ENCODE results near the gene SPX. TPM values are rescaled to one million over a fixed set of nuclear protein-coding genes. Genes with fewer than 3 reads are reported as not detected.

SPX gene
- not detected in 2 replicates for total RNA-seq
- 0.06 TPM in 1 of 2 replicates, not detected in the other for polyA plus RNA-seq
- polyA plus RNA-seq (2011; cell fraction: cytosol; rRNA removed) = 0.08 and 0.11 TPM in 2 replicates
- 0.18 and 0.26 TPM in 2 replicates for polyA plus RNA-seq (2011; cell fraction: nucleus; rRNA removed)
- polyA plus RNA-seq (2012) = 0.13 TPM in 1 of 2 replicates, not detected in the other
- not detected in 2 replicates for polyA minus RNA-seq
- not detected for polyA minus RNA-seq (2011; cell fraction: cytosol; rRNA and poly(A)+ RNA removed)
- polyA minus RNA-seq (2011; cell fraction: nucleus; rRNA and poly(A)+ RNA removed) = not detected in 2 replicates
- Bru-seq, nascent RNA = percentile 10 among the genes with signal in this experiment
- percentile 33 among the genes with signal in this experiment for BruChase-seq, experiment 1, labeled RNA remaining after a 6-hour chase
- percentile 28 among the genes with signal in this experiment for BruChase-seq, experiment 2, labeled RNA remaining after a 2-hour chase
- long read RNA-seq = 0 reads

- BruUV-seq (replicated peaks) = no TSS peak
- Histone ChIP-seq H3K9me3 (replicated peaks; ENCODE audit: control insufficient read depth, insufficient read depth, low read length) (no peaks in the 10 kb centered on the region), H3K4me2 (ENCODE audit: insufficient read depth, low read length) (peak within 1 kb of the TSS; percentile 88), H3K27ac (ENCODE audit: insufficient read depth, low read depth, low read length) (no peak within 1 kb of the TSS), H2AFZ (ENCODE audit: low read depth, low read length) (peak within 1 kb of the TSS; percentile 99), H3K4me1 (ENCODE audit: control insufficient read depth, extremely low read depth, insufficient read depth, low read length) (peaks cover 12% of the 10 kb centered on the region), H3K27me3 (ENCODE audit: control insufficient read depth in 2 of 2, insufficient read depth in 2 of 2, low read length in 2 of 2) (peaks cover 10 to 30% of the 10 kb centered on the region in 2 experiments), H3K4me3 (replicated peaks in 1 of 3; ENCODE audit: insufficient read depth in 1 of 3, low read depth in 1 of 3, low read length in 3 of 3) (peak within 1 kb of the TSS in 1 of 3 experiments; percentile 1), H3K36me3 (ENCODE audit: control insufficient read depth in 2 of 2, extremely low read depth in 1 of 2, insufficient read depth in 2 of 2, low read length in 2 of 2) (no peaks in the 10 kb centered on the region), H3K79me2 (ENCODE audit: control insufficient read depth, insufficient read depth, low read length) (no peaks in the 10 kb centered on the region), H4K20me1 (replicated peaks; ENCODE audit: control insufficient read depth, extremely low read depth, insufficient read depth, low read length) (no peaks in the 10 kb centered on the region), H3K9ac (replicated peaks; ENCODE audit: extremely low read depth, insufficient read depth, low read length) (no peak within 1 kb of the TSS), H3K9me1 (replicated peaks; ENCODE audit: control insufficient read depth, extremely low read depth, insufficient read depth, low read length) (no peaks in the 10 kb centered on the region)
- intact Hi-C loops (cut with micrococcal nuclease) = no loop called here
- FAIRE-seq (no peak), DNase-seq (ENCODE audit: low read depth, low spot score) (no peak)
- TF ChIP-seq JUN (IDR thresholded peaks at IDR 0.05; ENCODE audit: borderline replicate concordance, insufficient read depth, insufficient read length, low read depth) = no peak
- TF ChIP-seq MYC (IDR thresholded peaks at IDR 0.05; ENCODE audit: low read depth, low read length) = no peak
- TF ChIP-seq MAX (IDR thresholded peaks at IDR 0.05; ENCODE audit: insufficient read depth, insufficient read length) = no peak
- TF ChIP-seq FOS (IDR thresholded peaks at IDR 0.05; ENCODE audit: borderline replicate concordance, insufficient read depth, low read length) = no peak
- no peak for TF ChIP-seq GATA2 (IDR thresholded peaks at IDR 0.05; ENCODE audit: insufficient read depth, insufficient read length, low read depth, low read length)
- no peak for TF ChIP-seq POLR2A (IDR thresholded peaks at IDR 0.05; ENCODE audit: low read depth, low read length)
- TF ChIP-seq EZH2 (IDR thresholded peaks at IDR 0.05; ENCODE audit: borderline replicate concordance, low read depth, low read length, severe bottlenecking) = no peak
- no peak for TF ChIP-seq POLR2AphosphoS5 (IDR thresholded peaks at IDR 0.05; ENCODE audit: insufficient read depth, low read depth, low read length)
- ChIA-PET CTCF (interaction anchor here (3.5 kb wide), 1 partner anchor 154 kb away, joined by 14 read pairs; no protein-coding TSS in a partner anchor), POLR2A (no interaction called here)
- dilution Hi-C loops (cut with MboI; ENCODE audit: extremely low pct_ligation_motif_present, low sequenced_read_pairs) = no loop called here
These were observed at the start of gene SPX for GRCh38 chr12:21526053-21526452. TSS of gene SPX (plus strand) at chr12:21526296. CDS start at chr12:21526473, 177 bp downstream.

All from endothelial cell of umbilical vein (primary cell).